Esophagus squamous epithelium (tissue), 4 donors: ENCODE results near the gene ZFYVE28.

Experiments
- CTCF ChIP-seq, 6 experiments: fragments of 450-650 bp in 4 of 6; fragments of 200-600 bp in 2 of 6; sonication (generic) in 2 of 6; IDR thresholded peaks; one replicate each; pipeline ENCODE4 v1.5.1; 2016 to 2019; ENCODE audit warnings: antibody characterized with exemption in 6 of 6, mild to moderate bottlenecking in 4 of 6, moderate library complexity in 4 of 6
- POLR2A ChIP-seq, 4 donors: fragments of 450-650 bp; IDR thresholded peaks; one replicate each; pipeline ENCODE4 v1.6.1; 2017; ENCODE audit warnings: antibody characterized with exemption in 4 of 4, mild to moderate bottlenecking in 4 of 4, moderate library complexity in 3 of 4

GRCh38 chr4:2361366-2362265 is 56.8 kb downstream of the ZFYVE28 start:
- no peak for TF ChIP-seq CTCF (IDR thresholded peaks at IDR 0.05)
- TF ChIP-seq POLR2A (IDR thresholded peaks at IDR 0.05): no peak
